CD4-positive, alpha-beta T cell treated with Interleukin-6 at 100 ng/mL for 8 hours (primary cell): ENCODE data around the gene HOXC13.
A peak's percentile ranks its signal among the peaks of the same experiment; 100 is the strongest.

Source experiments
- DNase-seq: peaks from one replicate; pipeline ENCODE4 v3.0.0-alpha.2; 2020; ENCODE audit warnings: mixed read lengths, low spot score

Gene HOXC13

GRCh38 chr12:53970451-53970850, 31.8 kb downstream of the HOXC13 start:
- no peak for DNase-seq

GRCh38 chr12:53971129-53971528, 32.5 kb downstream of the HOXC13 start:
- DNase-seq, result no peak

GRCh38 chr12:53971686-53972085, 33.1 kb downstream of the HOXC13 start:
- DNase-seq, result no peak

- no peak for DNase-seq
These were observed 33.6 kb downstream of the HOXC13 start for GRCh38 chr12:53972152-53972702.

- DNase-seq, result no peak
These were observed 34.1 kb downstream of the HOXC13 start, which contains the start of gene HOXC11 for GRCh38 chr12:53972722-53973235. TSS of gene HOXC11 (plus strand) at chr12:53973126. CDS start at chr12:53973242, 116 bp downstream.

GRCh38 chr12:53973236-53974042, 34.8 kb downstream of the HOXC13 start:
- DNase-seq, result no peak

GRCh38 chr12:53974084-53975063, 35.7 kb downstream of the HOXC13 start, which contains the start of gene HOTAIR:
TSS of gene HOTAIR (minus strand) at chr12:53974954.
- DNase-seq, result peak; percentile 12

GRCh38 chr12:53975064-53975471, 36.4 kb downstream of the HOXC13 start:
- DNase-seq, result no peak

GRCh38 chr12:53975479-53976152, 37.0 kb downstream of the HOXC13 start:
- DNase-seq, result no peak

- no peak for DNase-seq
These were observed 37.7 kb downstream of the HOXC13 start for GRCh38 chr12:53976172-53976822.

- no peak for DNase-seq
These were observed 38.4 kb downstream of the HOXC13 start for GRCh38 chr12:53976823-53977595.

GRCh38 chr12:53977596-53978445, 39.2 kb downstream of the HOXC13 start:
- no peak for DNase-seq

GRCh38 chr12:53978477-53979356, 40.1 kb downstream of the HOXC13 start:
- no peak for DNase-seq

GRCh38 chr12:53980104-53980801, 41.6 kb downstream of the HOXC13 start:
- DNase-seq, result no peak

GRCh38 chr12:53980802-53981496, 42.3 kb downstream of the HOXC13 start:
- DNase-seq, result no peak

GRCh38 chr12:53981634-53982565, 43.3 kb downstream of the HOXC13 start:
- DNase-seq, result no peak
